ENCODE data around the gene MRPL53. TPM values are rescaled to one million over a fixed set of nuclear protein-coding genes. Genes with fewer than 3 reads are reported as not detected.

MRPL53 gene
- total and polyA plus RNA-seq, 2 of the 13 experiments (the other 11 are each of a cell fraction or from before 2014, with no cell fraction given) = 34.3 to 51.9 TPM

GRCh38 chr2:74488643-74489481, 16.4 kb upstream of the MRPL53 start (continued):
- TF ChIP-seq, protein P1, sequence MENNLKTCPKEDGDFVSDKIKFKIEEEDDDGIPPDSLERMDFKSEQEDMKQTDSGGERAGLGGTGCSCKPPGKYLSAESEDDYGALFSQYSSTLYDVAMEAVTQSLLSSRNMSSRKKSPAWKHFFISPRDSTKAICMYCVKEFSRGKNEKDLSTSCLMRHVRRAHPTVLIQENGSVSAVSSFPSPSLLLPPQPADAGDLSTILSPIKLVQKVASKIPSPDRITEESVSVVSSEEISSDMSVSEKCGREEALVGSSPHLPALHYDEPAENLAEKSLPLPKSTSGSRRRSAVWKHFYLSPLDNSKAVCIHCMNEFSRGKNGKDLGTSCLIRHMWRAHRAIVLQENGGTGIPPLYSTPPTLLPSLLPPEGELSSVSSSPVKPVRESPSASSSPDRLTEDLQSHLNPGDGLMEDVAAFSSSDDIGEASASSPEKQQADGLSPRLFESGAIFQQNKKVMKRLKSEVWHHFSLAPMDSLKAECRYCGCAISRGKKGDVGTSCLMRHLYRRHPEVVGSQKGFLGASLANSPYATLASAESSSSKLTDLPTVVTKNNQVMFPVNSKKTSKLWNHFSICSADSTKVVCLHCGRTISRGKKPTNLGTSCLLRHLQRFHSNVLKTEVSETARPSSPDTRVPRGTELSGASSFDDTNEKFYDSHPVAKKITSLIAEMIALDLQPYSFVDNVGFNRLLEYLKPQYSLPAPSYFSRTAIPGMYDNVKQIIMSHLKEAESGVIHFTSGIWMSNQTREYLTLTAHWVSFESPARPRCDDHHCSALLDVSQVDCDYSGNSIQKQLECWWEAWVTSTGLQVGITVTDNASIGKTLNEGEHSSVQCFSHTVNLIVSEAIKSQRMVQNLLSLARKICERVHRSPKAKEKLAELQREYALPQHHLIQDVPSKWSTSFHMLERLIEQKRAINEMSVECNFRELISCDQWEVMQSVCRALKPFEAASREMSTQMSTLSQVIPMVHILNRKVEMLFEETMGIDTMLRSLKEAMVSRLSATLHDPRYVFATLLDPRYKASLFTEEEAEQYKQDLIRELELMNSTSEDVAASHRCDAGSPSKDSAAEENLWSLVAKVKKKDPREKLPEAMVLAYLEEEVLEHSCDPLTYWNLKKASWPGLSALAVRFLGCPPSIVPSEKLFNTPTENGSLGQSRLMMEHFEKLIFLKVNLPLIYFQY (CRISPR knock-in tag; IDR thresholded peaks at IDR 0.05; ENCODE audit: borderline replicate concordance) = 0 out of 2 replicates have a peak, but pooled peaks have one; percentile 52
- no peak for TF ChIP-seq ZBTB38 (CRISPR knock-in tag; IDR thresholded peaks at IDR 0.05)
- TF ChIP-seq, protein P2, sequence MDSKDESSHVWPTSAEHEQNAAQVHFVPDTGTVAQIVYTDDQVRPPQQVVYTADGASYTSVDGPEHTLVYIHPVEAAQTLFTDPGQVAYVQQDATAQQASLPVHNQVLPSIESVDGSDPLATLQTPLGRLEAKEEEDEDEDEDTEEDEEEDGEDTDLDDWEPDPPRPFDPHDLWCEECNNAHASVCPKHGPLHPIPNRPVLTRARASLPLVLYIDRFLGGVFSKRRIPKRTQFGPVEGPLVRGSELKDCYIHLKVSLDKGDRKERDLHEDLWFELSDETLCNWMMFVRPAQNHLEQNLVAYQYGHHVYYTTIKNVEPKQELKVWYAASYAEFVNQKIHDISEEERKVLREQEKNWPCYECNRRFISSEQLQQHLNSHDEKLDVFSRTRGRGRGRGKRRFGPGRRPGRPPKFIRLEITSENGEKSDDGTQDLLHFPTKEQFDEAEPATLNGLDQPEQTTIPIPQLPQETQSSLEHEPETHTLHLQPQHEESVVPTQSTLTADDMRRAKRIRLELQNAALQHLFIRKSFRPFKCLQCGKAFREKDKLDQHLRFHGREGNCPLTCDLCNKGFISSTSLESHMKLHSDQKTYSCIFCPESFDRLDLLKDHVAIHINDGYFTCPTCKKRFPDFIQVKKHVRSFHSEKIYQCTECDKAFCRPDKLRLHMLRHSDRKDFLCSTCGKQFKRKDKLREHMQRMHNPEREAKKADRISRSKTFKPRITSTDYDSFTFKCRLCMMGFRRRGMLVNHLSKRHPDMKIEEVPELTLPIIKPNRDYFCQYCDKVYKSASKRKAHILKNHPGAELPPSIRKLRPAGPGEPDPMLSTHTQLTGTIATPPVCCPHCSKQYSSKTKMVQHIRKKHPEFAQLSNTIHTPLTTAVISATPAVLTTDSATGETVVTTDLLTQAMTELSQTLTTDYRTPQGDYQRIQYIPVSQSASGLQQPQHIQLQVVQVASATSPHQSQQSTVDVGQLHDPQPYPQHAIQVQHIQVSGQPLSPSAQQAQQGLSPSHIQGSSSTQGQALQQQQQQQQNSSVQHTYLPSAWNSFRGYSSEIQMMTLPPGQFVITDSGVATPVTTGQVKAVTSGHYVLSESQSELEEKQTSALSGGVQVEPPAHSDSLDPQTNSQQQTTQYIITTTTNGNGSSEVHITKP (CRISPR knock-in tag; IDR thresholded peaks at IDR 0.05; ENCODE audit: low read depth) = peak; percentile 96
- TF ChIP-seq, protein P3, sequence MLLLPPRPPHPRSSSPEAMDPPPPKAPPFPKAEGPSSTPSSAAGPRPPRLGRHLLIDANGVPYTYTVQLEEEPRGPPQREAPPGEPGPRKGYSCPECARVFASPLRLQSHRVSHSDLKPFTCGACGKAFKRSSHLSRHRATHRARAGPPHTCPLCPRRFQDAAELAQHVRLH (CRISPR knock-in tag; IDR thresholded peaks at IDR 0.05; ENCODE audit: borderline replicate concordance, low read depth) = no peak
- TF ChIP-seq ZNF432 (CRISPR knock-in tag; IDR thresholded peaks at IDR 0.05; ENCODE audit: borderline replicate concordance) = no peak
- TF ChIP-seq, protein P4, sequence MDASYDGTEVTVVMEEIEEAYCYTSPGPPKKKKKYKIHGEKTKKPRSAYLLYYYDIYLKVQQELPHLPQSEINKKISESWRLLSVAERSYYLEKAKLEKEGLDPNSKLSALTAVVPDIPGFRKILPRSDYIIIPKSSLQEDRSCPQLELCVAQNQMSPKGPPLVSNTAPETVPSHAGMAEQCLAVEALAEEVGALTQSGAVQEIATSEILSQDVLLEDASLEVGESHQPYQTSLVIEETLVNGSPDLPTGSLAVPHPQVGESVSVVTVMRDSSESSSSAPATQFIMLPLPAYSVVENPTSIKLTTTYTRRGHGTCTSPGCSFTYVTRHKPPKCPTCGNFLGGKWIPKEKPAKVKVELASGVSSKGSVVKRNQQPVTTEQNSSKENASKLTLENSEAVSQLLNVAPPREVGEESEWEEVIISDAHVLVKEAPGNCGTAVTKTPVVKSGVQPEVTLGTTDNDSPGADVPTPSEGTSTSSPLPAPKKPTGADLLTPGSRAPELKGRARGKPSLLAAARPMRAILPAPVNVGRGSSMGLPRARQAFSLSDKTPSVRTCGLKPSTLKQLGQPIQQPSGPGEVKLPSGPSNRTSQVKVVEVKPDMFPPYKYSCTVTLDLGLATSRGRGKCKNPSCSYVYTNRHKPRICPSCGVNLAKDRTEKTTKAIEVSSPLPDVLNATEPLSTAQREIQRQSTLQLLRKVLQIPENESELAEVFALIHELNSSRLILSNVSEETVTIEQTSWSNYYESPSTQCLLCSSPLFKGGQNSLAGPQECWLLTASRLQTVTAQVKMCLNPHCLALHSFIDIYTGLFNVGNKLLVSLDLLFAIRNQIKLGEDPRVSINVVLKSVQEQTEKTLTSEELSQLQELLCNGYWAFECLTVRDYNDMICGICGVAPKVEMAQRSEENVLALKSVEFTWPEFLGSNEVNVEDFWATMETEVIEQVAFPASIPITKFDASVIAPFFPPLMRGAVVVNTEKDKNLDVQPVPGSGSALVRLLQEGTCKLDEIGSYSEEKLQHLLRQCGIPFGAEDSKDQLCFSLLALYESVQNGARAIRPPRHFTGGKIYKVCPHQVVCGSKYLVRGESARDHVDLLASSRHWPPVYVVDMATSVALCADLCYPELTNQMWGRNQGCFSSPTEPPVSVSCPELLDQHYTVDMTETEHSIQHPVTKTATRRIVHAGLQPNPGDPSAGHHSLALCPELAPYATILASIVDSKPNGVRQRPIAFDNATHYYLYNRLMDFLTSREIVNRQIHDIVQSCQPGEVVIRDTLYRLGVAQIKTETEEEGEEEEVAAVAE (CRISPR knock-in tag; IDR thresholded peaks at IDR 0.05; ENCODE audit: borderline replicate concordance) = 0 out of 2 replicates have a peak, but pooled peaks have one; percentile 47
- TF ChIP-seq ZFAT (CRISPR knock-in tag; conservative IDR thresholded peaks at IDR 0.05) = no peak
- TF ChIP-seq KLF9 (CRISPR knock-in tag; IDR thresholded peaks at IDR 0.05; ENCODE audit: low read depth) = no peak
- TF ChIP-seq ZNF570 (CRISPR knock-in tag; IDR thresholded peaks at IDR 0.05; ENCODE audit: borderline replicate concordance) = no peak
- no peak for TF ChIP-seq ADNP (CRISPR knock-in tag; IDR thresholded peaks at IDR 0.05)
- no peak for TF ChIP-seq FOXC1 (CRISPR knock-in tag; IDR thresholded peaks at IDR 0.05; ENCODE audit: borderline replicate concordance)
- no peak for TF ChIP-seq ZNF180 (CRISPR knock-in tag; IDR thresholded peaks at IDR 0.05; ENCODE audit: borderline replicate concordance, low read depth)
- peak; percentile 62 for TF ChIP-seq PHF5A (CRISPR knock-in tag; IDR thresholded peaks at IDR 0.05; ENCODE audit: low read depth, unreplicated experiment)

Data from HepG2 (cell line).